GM08714 (cell line): ENCODE results near the gene PRTG.
"Not testable (repeated sequence)": the region's sequence is repeated elsewhere in the genome, so short reads cannot be mapped to it uniquely, and the experiment has no call there.

Experiments used
- H3K4me3 ChIP-seq: fragments of 200-500 bp; sonication (Bioruptor generic); 2 replicates; pipeline ENCODE4 v1.5.1; 2014; ENCODE audit warnings: mild to moderate bottlenecking, low read length, inconsistent platforms
- ZNF274 ChIP-seq: IDR thresholded peaks from 2 replicates; pipeline ENCODE4 v1.6.1; 2012; ENCODE audit warnings: mild to moderate bottlenecking, low read depth, low read length

PRTG gene

DNA sequence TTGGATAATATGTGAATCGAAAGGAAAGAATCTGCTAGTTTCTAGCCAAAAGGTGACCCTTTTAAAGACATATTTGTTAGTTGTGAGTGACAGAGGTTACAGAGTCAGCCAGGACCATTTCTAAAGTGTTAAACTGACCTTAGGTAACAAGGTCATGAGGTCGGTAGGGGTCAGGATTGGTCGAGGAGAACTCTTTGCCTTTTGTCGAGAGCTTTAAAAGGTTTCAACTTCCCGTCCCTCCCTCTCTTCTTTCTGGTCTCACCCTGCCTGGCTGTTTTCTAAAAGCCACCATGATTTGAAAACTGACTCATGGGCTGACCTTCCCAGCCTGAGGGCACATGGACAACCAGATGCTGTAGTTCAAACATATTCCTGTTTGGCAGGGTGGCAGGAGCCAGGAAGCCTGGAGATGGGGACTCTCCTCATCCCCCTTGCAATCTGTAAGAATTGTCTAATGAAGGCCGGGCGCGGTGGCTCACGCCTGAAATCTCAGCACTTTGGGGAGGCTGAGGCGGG is 25.8 kb upstream of the PRTG start:
- TF ChIP-seq ZNF274, result no peak
- H3K4me3 ChIP-seq, result no peak overlapping the region

GRCh38 chr15:55766676-55767075 is 23.7 kb upstream of the PRTG start:
- H3K4me3 ChIP-seq, result no peak overlapping the region
- TF ChIP-seq ZNF274, result no peak

DNA sequence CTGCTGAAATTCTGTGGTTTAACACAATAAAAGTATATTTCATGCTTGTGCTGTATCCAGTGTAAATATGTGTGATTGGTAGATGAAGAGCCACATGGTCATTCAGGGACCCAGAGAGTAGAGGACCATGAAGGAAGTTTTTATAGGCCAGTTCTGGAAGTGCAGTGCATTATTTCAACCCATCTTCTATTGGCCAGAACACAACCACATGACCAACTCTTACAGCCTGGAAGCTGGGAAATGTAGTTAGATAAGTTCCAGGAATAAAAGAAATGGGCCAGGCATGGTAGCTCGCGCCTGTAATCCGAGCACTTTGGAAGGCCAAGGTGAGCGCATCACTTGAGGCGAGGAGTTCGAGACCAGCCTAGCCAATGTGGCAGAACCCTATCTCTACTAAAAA is 21.4 kb upstream of the PRTG start:
- no peak overlapping the region for H3K4me3 ChIP-seq
- no peak for TF ChIP-seq ZNF274

GRCh38 chr15:55758580-55758986 is 15.6 kb upstream of the PRTG start:
- no peak overlapping the region for H3K4me3 ChIP-seq
- TF ChIP-seq ZNF274, result no peak

- not testable (repeated sequence) for H3K4me3 ChIP-seq
These were observed 10.5 kb upstream of the PRTG start for GRCh38 chr15:55753433-55753832.

DNA sequence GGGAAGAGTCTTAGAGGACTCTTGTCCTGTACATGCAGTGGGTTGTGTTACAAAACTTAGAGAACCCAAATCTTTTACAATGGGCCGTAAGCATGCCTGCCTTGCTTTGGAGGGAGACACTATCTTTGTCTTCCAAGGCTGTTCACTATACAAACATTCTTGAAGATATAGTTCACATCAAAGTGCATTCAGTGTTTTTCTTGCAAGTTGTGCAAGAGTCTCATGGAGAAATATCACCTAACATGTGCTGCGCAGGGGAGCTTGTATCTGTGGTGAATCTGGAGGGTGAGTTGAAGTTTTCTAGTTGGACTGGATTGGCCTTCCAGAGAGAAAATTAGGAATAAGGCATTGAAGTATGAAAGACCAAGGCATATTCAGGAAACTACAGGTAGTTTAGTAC is 7.8 kb upstream of the PRTG start:
- no peak overlapping the region for H3K4me3 ChIP-seq
- no peak for TF ChIP-seq ZNF274

GRCh38 chr15:55743729-55744655 is 1.0 kb upstream of the PRTG start:
- TF ChIP-seq ZNF274, result no peak
- no peak overlapping the region for H3K4me3 ChIP-seq

GRCh38 chr15:55742498-55742926 is 440 bp downstream of the PRTG start:
- H3K4me3 ChIP-seq, result peak overlapping the region; percentile 64
- no peak for TF ChIP-seq ZNF274

DNA sequence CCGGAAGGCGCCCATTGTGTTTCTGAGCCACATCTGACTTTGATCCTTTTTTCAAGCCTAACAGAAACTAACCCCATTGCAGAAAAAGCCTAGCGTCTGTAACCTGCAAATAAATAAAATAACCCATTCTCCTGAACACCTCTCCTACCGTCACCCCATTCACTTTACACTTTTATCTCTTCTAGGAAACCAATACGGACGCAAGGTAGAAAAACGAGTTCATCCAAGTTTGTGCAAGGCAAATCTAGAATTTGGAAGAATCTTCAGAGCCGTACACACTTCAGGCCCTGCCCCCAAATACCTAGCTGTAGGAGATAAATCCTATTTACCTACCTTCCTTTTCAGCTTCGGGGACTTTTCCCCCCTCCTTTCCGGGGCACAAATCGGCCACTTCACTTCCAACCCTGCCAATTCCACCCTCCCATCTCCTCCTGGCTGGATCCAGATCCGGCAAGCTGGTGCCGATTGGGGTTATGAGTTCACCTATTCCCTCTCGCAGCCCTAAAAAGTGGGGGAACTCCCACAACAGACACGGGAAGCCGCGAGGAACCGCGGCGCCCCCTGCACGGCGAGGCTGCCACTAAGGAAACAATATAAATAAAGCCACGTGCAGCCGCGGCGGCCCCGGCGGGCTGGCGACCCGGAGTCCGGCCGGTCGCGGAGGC is 987 bp downstream of the PRTG start:
- H3K4me3 ChIP-seq, result peak overlapping the region; percentile 64

DNA sequence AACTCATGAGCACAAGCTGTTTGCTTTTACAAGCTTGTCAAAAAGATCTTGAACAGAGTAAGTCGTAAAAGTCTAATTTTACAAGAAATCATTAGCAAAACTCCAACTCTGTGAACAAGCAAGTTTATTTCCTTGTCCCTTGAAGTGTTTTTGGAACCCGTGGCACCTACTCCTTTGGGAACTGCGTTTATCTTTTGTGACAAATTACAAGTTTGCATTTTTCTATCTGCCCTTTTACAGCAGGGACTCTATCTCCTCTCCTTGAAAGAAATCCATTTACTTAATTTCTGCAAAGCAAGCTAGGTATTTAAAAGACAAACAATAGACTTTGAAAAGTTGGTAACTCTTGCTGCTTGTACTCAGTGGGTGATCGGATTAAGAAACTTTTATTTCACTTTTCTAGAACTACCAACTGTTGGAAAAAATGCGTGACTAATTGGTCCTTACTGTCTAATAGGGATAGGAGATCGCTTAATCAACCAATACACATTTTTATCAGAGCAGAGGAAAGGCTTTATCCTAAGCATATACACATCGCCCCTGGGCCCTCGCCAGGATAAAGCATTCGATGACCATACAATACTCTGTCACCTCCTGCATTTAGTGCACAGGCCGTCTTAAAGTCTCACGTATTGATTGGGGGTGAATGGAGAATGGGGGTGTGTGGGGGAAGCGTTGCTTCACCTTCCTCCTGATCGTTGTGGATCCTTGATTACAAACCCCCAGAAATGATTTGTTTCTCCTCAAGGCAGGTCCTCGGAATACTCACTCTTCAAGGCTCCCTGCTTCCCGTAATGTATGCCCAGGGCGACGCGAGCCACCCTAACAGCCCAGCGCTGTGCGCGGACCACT is 1.7 kb downstream of the PRTG start:
- peak overlapping the region; percentile 64; the same call in 1 of the 2 replicates for H3K4me3 ChIP-seq
- TF ChIP-seq ZNF274, result no peak

More for the DNA sequence above, 987 bp downstream of the PRTG start:
- TF ChIP-seq ZNF274, result no peak

- H3K4me3 ChIP-seq, result no peak overlapping the region
- TF ChIP-seq ZNF274, result no peak
These were observed 2.5 kb downstream of the PRTG start for GRCh38 chr15:55740359-55740878.

GRCh38 chr15:55739641-55740040 is 3.3 kb downstream of the PRTG start:
- TF ChIP-seq ZNF274, result no peak
- H3K4me3 ChIP-seq, result no peak overlapping the region

GRCh38 chr15:55738715-55739114 is 4.2 kb downstream of the PRTG start:
- no peak for TF ChIP-seq ZNF274
- no peak overlapping the region for H3K4me3 ChIP-seq

DNA sequence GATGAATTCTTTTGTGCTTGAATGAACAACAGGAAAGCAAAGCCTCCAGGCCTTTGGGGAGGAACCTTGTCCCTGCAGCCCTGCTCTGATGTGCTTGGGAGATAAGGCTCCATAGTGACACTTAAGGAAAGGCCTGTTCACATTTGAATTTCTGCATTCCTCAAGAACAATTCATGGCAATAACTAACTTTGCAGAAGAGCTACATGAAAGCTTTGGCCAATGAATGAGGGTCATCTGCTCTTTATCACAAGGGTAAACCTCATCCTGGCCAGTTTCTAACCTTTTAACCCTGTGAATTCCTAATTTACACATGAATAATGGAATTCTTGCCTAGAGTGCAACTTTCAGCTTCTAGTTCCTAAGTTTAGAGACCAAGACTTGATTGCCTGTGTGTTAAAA is 5.6 kb downstream of the PRTG start:
- no peak overlapping the region for H3K4me3 ChIP-seq
- no peak for TF ChIP-seq ZNF274

- no peak for TF ChIP-seq ZNF274
- no peak overlapping the region for H3K4me3 ChIP-seq
These were observed 6.2 kb downstream of the PRTG start for GRCh38 chr15:55736756-55737155.
